A673 (cell line): Measurements from ENCODE around the gene VWA5A.

Source experiments
- CTCF ChIP-seq: fragments of 300-800, 200-600 bp; sonication (generic); conservative IDR thresholded peaks from 2 replicates; pipeline ENCODE4 v1.5.1; 2017; ENCODE audit warnings: low read depth, mild to moderate bottlenecking, antibody characterized with exemption, low read length, moderate library complexity, mixed read lengths
- EZH2 ChIP-seq: fragments of 200-600 bp; sonication (generic); IDR thresholded peaks from 2 replicates; pipeline ENCODE4 v1.6.1; 2017; ENCODE audit warnings: borderline replicate concordance, low read depth, mild to moderate bottlenecking, mixed read lengths, antibody characterized with exemption, low read length; ENCODE audit not compliant: poor library complexity, severe bottlenecking

DNA sequence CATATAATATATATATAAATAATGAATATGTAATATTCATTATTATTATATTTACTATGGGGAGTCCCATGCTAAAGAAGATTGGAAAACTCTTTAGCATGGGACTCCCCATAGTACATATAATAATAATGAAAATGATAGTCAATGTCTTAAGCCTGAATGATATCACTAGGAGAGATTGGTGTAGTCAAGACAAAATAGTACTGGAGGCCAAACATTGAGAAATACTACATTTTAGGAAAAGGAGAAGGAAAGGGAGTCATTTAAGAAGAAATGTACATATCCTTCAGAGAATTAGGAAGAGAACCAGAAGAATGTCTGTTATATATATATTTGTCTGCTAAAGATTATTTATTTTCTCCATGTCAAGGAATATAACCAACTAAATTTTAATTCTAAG is 5.0 kb upstream of the VWA5A start:
- TF ChIP-seq CTCF (no peak), EZH2 (no peak)
